Measurements from ENCODE around the gene NOC2L. TPM values are rescaled to one million over a fixed set of nuclear protein-coding genes. Genes with fewer than 3 reads are reported as not detected.

NOC2L gene
- total RNA-seq, 2 donors from 2014 or later = 83.5 to 97.3 TPM

DNA sequence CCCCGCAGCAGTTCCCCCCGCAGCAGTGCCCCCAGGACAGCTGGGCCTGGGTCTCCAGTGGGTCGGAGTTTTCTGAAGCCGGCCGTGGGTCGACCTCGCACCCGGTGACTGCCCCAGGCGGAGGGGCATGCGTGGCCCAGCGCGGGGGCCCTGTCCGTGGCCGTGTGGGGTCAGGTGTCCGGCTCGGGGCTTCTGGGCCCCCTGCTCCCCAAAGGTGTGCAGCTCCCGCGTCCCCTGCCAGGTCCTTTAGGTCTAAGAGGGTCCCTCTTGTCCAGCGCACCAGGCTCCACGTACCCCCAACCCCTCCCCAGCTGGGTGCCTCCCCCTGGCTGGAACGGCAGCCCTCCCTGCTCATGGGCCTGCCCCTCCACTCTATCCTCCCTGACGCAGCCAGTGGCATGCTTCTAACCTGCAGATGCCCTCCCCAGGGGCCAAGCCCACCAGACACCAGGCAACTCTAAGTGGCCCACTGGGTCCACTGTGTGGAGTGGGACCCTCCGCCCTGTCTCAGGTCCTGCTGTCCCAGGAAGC, 46.8 kb upstream of the NOC2L start:
- H3K9me3 Mint-ChIP-seq = no peaks in the 10 kb centered on the region
- no peaks in the 10 kb centered on the region for H3K36me3 ChIP-seq (ENCODE audit: control insufficient read depth, insufficient read depth, low read length)
- peaks cover 29% of the 10 kb centered on the region for H3K4me1 Mint-ChIP-seq
- H3K9ac ChIP-seq (ENCODE audit: extremely low read depth, low read length, poor library complexity, severe bottlenecking) = no peak overlapping the region
- no peak for DNase-seq
- peaks cover 48% of the 10 kb centered on the region for H3K27me3 Mint-ChIP-seq (ENCODE audit: insufficient read depth)
- H3K4me3 Mint-ChIP-seq = peak overlapping the region; percentile 26
- H3K27ac Mint-ChIP-seq = peak overlapping the region; percentile 64
- no peak overlapping the region for H3K27ac ChIP-seq (ENCODE audit: low read depth, low read length)
- no peaks in the 10 kb centered on the region for H3K9me3 ChIP-seq (ENCODE audit: control insufficient read depth, low read length)
- peaks cover 27% of the 10 kb centered on the region for H3K4me1 ChIP-seq (ENCODE audit: control insufficient read depth, insufficient read depth, low read length)
- no peak overlapping the region for H3K4me3 ChIP-seq (ENCODE audit: low read length)
- WGBS, 2 experiments (ENCODE audit: insufficient coverage in 1 of 2, insufficient read length in 1 of 2) = 72 to 77% methylated on average over 14 to 23 of the region's 23 CpGs
- H3K36me3 Mint-ChIP-seq (ENCODE audit: low read depth) = no peaks in the 10 kb centered on the region
- no peaks in the 10 kb centered on the region for H3K27me3 ChIP-seq (ENCODE audit: control insufficient read depth, insufficient read depth, low read length, poor library complexity, severe bottlenecking)
- TF ChIP-seq, protein P1, sequence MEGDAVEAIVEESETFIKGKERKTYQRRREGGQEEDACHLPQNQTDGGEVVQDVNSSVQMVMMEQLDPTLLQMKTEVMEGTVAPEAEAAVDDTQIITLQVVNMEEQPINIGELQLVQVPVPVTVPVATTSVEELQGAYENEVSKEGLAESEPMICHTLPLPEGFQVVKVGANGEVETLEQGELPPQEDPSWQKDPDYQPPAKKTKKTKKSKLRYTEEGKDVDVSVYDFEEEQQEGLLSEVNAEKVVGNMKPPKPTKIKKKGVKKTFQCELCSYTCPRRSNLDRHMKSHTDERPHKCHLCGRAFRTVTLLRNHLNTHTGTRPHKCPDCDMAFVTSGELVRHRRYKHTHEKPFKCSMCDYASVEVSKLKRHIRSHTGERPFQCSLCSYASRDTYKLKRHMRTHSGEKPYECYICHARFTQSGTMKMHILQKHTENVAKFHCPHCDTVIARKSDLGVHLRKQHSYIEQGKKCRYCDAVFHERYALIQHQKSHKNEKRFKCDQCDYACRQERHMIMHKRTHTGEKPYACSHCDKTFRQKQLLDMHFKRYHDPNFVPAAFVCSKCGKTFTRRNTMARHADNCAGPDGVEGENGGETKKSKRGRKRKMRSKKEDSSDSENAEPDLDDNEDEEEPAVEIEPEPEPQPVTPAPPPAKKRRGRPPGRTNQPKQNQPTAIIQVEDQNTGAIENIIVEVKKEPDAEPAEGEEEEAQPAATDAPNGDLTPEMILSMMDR (conservative IDR thresholded peaks at IDR 0.05) = no peak

DNA sequence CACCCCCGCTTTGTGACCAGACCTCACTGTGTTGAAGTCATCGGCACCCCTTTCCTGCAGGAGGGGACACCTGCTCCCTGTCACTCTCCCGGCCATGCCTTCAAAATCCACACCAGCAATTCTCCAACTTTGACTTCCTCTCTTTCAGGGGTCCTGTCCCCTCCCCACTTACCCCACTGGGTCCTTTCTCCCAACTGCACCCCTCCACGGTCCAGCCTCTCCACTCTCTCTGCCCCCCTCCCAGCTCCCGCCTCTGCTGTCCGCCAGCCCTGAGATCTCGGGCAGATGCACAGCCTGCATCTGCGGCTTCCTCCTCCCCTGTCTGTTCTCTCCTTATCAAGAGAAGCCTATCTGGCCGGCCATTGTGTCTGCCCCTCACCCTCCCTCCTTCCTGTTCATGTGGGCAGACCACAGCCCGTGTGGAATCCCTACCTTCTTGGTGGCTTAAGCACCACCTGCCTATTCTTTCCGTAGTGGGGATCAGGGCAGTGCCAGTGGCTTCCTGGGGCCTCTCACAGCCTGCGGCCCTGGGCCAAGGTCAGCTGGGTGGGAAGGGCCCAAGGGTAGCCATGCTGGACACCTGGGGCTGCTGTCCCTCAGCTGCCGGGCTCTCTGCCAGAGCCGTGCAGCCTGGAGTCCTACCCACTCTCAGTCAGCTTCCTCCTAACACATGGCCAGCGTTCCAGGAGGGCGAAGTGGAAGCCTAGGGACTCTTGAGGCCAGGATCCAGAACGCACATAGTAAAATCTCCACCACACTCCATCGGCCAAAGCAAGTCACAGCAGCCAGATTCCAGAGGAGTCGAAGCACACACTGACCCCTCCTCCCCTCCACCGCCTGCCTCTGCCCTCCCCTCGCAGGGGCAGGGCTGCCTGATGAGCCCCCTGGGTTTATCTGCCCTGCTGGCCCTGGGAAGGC, 46.0 kb upstream of the NOC2L start:
- peak; percentile 83 for DNase-seq
- Histone ChIP-seq H3K27me3 (ENCODE audit: control insufficient read depth, insufficient read depth, low read length, poor library complexity, severe bottlenecking) (no peaks in the 10 kb centered on the region), H3K36me3 (ENCODE audit: control insufficient read depth, insufficient read depth, low read length) (no peaks in the 10 kb centered on the region), H3K4me3 (ENCODE audit: low read length) (peak overlapping the region; percentile 76), H3K4me1 (ENCODE audit: control insufficient read depth, insufficient read depth, low read length) (peaks cover 27% of the 10 kb centered on the region), H3K9me3 (ENCODE audit: control insufficient read depth, low read length) (no peaks in the 10 kb centered on the region), H3K27ac (ENCODE audit: low read depth, low read length) (peak overlapping the region; percentile 76), H3K9ac (ENCODE audit: extremely low read depth, low read length, poor library complexity, severe bottlenecking) (peak overlapping the region; percentile 74)
- no peaks in the 10 kb centered on the region for H3K36me3 Mint-ChIP-seq (ENCODE audit: low read depth)
- peaks cover 29% of the 10 kb centered on the region for H3K4me1 Mint-ChIP-seq
- H3K9me3 Mint-ChIP-seq = no peaks in the 10 kb centered on the region
- H3K4me3 Mint-ChIP-seq = peak overlapping the region; percentile 50
- H3K27me3 Mint-ChIP-seq (ENCODE audit: insufficient read depth) = peaks cover 52% of the 10 kb centered on the region
- TF ChIP-seq, protein P1 (conservative IDR thresholded peaks at IDR 0.05) = no peak
- WGBS, 2 experiments (ENCODE audit: insufficient coverage in 1 of 2, insufficient read length in 1 of 2) = 47 to 52% methylated on average over 15 to 21 of the region's 21 CpGs
- H3K27ac Mint-ChIP-seq = peak overlapping the region; percentile 95

DNA sequence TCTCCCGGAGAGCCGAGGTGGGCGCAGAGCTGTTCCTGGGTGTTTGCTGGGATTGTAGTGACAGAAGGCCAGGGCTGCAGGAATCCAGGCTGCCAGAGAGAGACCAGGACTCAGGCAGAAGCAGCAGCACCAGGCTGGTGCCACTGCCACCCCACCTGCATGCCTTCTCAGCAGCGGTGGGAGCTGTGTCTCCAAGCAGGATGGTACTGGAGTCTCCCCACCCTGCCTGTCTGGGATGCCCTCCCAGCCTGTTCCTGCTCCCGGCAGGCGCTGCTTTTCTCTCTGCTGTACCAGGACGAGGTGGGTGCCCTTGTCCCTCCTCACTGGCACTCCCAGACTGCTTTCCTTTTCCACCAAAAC, 45.3 kb upstream of the NOC2L start:
- H3K4me1 ChIP-seq (ENCODE audit: control insufficient read depth, insufficient read depth, low read length) = peaks cover 27% of the 10 kb centered on the region
- Mint-ChIP-seq H3K9me3 (no peaks in the 10 kb centered on the region), H3K4me3 (peak overlapping the region; percentile 50), H3K27me3 (ENCODE audit: insufficient read depth) (peaks cover 54% of the 10 kb centered on the region), H3K36me3 (ENCODE audit: low read depth) (no peaks in the 10 kb centered on the region), H3K4me1 (peaks cover 29% of the 10 kb centered on the region), H3K27ac (peak overlapping the region; percentile 95)
- H3K36me3 ChIP-seq (ENCODE audit: control insufficient read depth, insufficient read depth, low read length) = no peaks in the 10 kb centered on the region
- TF ChIP-seq, protein P1 (conservative IDR thresholded peaks at IDR 0.05) = no peak
- peak overlapping the region; percentile 76 for H3K4me3 ChIP-seq (ENCODE audit: low read length)
- DNase-seq = peak; percentile 59
- H3K27ac ChIP-seq (ENCODE audit: low read depth, low read length) = no peak overlapping the region
- WGBS, 2 experiments (ENCODE audit: insufficient coverage in 1 of 2, insufficient read length in 1 of 2) = 60 to 83% methylated on average over 1 to 7 of the region's 7 CpGs
- no peaks in the 10 kb centered on the region for H3K27me3 ChIP-seq (ENCODE audit: control insufficient read depth, insufficient read depth, low read length, poor library complexity, severe bottlenecking)
- no peaks in the 10 kb centered on the region for H3K9me3 ChIP-seq (ENCODE audit: control insufficient read depth, low read length)
- peak overlapping the region; percentile 25 for H3K9ac ChIP-seq (ENCODE audit: extremely low read depth, low read length, poor library complexity, severe bottlenecking)
